ENCODE data around the gene ACSL3.
A peak's percentile ranks its signal among the peaks of the same experiment; 100 is the strongest.
"Not testable (repeated sequence)": the region's sequence is repeated elsewhere in the genome, so short reads cannot be mapped to it uniquely, and the experiment has no call there.

Gene ACSL3

GRCh38 chr2:222860740-222861410 is at the start of gene ACSL3:
ACSL3 (plus strand) TSS chr2:222861036; CDS start chr2:222908773, 47,737 bp downstream.
- DNase-seq (ENCODE audit: low read depth in 2 of 3, low spot score in 1 of 3) = peak; percentile 78 to 92 (median 87)

- DNase-seq (ENCODE audit: low read depth in 2 of 3, low spot score in 1 of 3) = no peak
These were observed 49.0 kb upstream of the ACSL3 start for GRCh38 chr2:222811828-222812227.

DNA sequence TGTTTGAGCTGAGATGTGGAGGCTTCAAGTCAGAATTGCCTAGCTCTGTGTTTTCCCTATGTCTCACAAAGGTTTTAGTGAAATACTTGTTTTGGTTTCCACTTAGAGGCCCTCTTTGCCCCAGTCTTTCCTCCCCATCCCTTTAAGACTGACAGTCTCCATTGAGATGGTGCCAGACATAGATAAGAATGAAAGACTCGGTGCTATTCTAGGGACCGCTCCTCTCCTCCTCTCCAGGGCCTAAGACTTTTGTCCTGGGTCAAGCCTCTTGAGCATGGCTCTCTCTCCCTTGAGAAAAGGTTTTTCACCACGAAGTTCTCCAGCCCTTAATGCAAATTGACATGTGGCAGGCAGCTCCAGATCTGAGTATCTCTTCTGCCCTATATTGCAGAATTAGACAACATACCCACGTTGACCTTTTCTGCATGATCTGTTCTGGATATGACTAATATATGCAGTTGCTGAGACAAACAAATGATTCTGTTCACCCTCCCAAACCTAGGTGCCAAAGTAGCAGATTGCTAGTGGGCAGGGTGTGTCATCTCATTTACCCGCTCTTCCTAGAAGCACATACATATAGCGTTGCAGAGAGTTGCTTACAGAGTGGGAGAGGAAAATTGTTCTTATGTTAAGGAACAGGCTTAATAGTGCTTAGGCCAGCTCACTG is 47.5 kb upstream of the ACSL3 start:
- DNase-seq (ENCODE audit: low read depth in 2 of 3, low spot score in 1 of 3) = peak in 1 of 3 donors; percentile 32

- no peak for DNase-seq (ENCODE audit: low read depth in 2 of 3, low spot score in 1 of 3)
These were observed 41.0 kb upstream of the ACSL3 start for GRCh38 chr2:222819722-222820333.

DNA sequence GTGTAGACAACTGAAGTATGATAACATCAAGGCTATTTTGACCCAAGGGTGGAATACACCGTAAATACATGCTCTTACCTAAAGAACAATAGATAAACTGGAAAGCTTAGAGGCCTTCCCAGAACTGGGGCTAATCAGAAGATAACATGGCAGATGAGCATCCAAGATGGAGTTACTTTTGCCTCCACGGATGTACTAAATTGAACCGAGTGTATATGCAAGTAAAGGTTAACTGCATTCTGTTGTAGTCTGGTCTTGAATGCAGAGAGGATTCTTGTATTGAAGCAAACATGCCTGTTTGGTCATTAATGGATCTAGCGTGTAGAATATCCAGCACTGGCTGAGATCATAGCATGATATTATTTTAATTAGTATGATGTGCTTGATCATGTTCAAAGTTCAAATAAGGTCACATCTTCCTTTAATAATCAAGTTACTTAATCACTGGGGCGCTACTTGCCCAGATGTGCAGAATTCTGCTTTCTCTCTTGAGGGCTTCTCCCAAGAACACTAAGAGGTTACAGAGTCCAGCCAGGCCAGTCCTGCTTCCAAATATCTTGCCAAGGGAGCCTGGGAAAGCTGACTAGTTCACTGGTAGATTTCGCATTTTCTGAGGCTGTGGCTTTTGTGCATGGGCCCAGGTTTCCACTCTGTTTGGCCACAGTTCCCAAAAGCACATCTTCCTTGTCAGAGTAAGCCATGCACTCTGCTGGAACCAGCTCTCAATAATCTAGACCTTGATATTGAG is 37.5 kb upstream of the ACSL3 start:
- no peak for DNase-seq (ENCODE audit: low read depth in 2 of 3, low spot score in 1 of 3)

GRCh38 chr2:222825031-222825430 is 35.8 kb upstream of the ACSL3 start:
- no peak for DNase-seq (ENCODE audit: low read depth in 2 of 3, low spot score in 1 of 3)

DNA sequence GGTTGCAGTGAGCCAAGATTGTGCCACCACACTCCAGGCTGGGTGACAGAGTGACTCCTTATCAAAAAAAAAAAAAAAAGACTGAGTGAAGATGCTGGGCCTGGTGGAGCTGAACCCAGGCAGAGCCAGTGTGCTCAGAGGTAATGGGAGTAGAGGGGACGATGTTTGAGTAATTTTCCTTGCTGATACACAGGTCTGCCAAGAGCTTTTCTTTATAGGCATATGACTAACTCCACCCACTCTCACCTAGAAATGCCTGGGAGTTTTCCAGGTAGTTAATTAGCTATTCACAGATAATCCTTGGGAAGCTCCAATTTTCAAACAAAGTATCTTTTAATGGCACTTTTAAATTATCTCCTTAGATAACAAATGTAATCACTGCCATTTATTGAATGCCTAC is 33.4 kb upstream of the ACSL3 start:
- no peak for DNase-seq (ENCODE audit: low read depth in 2 of 3, low spot score in 1 of 3)

GRCh38 chr2:222828572-222828971 is 32.3 kb upstream of the ACSL3 start:
- DNase-seq (ENCODE audit: low read depth in 2 of 3, low spot score in 1 of 3) = no peak

DNA sequence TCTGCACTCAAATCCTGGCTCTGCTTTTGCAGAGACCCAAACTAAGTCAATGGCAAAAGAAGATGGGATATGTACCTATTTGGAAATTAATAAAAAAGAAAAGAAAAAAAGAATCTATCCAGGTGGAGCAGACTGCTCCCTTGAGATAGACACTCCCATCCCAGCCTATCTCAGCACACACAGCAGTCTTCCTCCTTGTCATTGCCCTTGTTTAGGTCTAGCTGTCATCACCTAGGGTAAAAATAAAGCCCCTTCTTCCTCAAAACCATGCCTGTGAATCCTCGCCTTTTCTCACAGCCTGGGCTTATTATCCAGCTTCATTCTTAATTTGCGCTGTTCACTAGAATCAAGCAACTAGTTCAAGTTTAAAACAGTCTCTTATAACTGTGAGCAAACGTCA is 30.7 kb upstream of the ACSL3 start:
- no peak for DNase-seq (ENCODE audit: low read depth in 2 of 3, low spot score in 1 of 3)

DNA sequence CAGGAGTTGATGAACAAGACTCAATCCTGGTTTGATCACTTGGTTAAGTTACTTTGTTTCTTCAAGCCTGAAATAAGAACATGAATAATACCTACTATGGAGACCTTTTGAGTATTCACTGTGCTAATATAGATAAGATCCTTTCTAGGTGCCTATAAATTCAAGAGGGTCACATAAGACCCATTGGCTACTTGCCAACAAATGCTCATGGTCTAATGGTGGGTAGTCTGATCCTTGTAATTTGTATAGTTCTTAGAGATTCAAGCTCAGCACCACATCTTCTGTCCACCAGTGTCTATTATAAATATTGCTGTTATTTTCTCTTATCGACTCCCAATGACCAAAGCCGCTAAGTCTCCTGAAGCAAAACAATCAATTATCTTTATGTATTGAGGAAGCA is 27.4 kb upstream of the ACSL3 start:
- no peak for DNase-seq (ENCODE audit: low read depth in 2 of 3, low spot score in 1 of 3)

GRCh38 chr2:222835143-222835822 is 25.6 kb upstream of the ACSL3 start:
- no peak for DNase-seq (ENCODE audit: low read depth in 2 of 3, low spot score in 1 of 3)

DNA sequence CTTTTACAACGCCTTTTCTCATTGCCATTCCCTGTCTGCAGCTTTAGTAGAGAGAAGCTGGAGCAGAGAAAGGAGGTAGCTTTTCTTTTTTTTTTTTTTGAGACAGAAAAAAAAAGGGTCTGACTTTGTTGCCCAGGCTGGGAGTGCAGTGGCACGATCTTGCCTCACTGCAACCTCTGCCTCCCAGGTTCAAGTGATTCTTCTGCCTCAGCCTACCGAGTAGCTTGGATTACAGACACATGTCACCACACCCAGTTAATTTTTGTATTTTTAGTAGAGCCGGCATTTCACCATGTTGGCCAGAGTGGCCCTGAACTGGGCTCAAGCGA is 25.0 kb upstream of the ACSL3 start:
- no peak for DNase-seq (ENCODE audit: low read depth in 2 of 3, low spot score in 1 of 3)

DNA sequence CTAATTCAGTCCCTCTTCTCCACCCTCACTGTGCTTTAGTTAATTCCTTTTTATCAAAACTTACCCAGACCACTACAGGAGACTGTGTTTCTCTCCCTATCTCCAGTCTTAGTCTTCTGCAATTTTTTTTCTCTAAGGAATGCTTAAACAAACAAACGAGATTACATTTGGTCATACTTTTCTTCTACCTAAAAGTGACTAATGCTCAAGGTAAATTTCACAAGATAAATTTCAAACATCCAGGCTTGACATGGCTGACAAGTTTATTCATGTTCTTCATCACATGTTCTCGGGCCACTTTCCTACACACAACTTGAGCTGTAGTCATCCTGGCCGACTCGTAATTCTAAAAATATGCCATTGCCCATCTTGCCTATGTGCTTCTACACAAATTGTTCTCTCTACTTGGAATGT is 23.2 kb upstream of the ACSL3 start:
- DNase-seq (ENCODE audit: low read depth in 2 of 3, low spot score in 1 of 3) = no peak

- DNase-seq (ENCODE audit: low read depth in 2 of 3, low spot score in 1 of 3) = no peak
These were observed 20.6 kb upstream of the ACSL3 start for GRCh38 chr2:222840060-222840802.

- no peak for DNase-seq (ENCODE audit: low read depth in 2 of 3, low spot score in 1 of 3)
These were observed 18.2 kb upstream of the ACSL3 start for GRCh38 chr2:222842491-222843174.

DNA sequence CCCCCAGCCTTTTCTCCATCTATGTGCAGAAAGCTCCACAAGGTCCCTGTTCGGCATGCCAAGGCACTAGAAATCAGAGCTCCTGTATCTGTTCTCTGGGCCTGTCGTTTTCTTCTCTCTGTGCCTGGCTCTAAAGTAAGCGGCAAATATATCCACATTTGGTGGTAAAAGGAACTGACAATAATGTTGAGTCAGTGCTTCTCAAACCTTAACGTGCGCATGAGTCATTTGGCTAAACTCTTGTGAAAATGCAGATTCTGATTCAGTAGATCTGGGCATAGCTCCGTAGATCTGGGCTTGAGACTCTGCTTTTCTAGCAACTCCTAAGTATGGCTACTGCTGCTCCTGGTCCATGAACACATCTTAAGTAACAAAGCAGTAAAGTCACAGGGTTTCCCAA is 16.5 kb upstream of the ACSL3 start:
- no peak for DNase-seq (ENCODE audit: low read depth in 2 of 3, low spot score in 1 of 3)

DNA sequence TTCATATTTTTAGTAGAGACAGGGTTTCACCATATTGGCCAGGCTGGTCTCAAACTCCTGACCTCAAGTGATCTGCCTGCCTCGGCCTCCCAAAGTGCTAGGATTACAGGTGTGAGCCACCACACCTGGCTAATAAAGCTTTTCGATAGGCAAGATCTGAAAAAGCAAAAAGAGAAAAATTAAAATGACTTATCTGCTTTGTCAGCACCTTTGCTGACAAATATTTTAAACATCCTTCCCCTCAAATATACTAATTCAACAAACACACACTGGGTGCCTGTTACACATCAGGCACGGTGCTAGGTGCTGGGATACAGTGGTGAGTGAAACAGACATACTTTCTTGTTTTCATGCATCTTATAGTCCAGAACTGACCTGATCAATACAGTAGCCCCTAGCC is 15.5 kb upstream of the ACSL3 start:
- DNase-seq (ENCODE audit: low read depth in 2 of 3, low spot score in 1 of 3) = not testable (repeated sequence)

DNA sequence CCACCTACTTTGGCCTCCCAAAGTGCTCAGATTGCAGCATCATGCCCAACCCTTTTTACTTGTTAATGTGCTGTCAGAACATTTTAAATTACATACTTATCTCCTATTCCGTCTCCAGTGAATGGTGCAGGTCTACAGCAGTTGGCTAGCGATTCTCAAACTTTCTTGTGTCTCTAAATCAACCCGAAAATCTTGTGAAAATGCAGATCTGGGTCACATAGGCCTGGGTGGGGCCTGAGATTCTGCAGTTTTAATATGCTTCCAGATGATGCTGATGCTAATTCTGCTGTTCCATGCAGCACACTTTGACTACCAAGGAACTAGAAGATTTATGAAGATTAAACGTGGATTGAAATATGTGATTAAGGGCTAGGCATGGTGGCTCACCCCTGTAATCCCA is 14.8 kb upstream of the ACSL3 start:
- DNase-seq (ENCODE audit: low read depth in 2 of 3, low spot score in 1 of 3) = no peak

DNA sequence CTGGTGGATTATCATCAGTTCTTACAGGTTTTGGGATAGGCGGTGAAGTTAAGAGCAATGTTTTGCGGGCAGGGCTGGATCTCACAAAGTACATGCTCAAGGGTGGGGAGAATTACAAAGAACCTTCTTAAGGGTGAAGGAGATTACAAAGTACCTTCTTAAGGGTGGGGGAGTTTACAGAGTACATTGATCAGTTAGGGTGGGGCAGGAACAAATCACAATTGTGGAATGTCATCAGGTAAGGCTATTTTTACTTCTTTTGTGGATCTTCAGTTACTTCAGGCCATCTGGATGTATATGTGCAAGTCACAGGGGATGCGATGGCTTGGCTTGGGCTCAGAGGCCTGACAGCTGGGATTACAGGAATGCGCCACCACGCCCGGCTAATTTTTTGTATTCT is 12.8 kb upstream of the ACSL3 start:
- DNase-seq (ENCODE audit: low read depth in 2 of 3, low spot score in 1 of 3) = not testable (repeated sequence)

GRCh38 chr2:222848862-222849261 is 12.0 kb upstream of the ACSL3 start:
- DNase-seq (ENCODE audit: low read depth in 2 of 3, low spot score in 1 of 3) = no peak
